Right lung (tissue), 5 donors: ENCODE measurements around the gene KRTAP12-4. TPM values are rescaled to one million over a fixed set of nuclear protein-coding genes. Genes with fewer than 3 reads are reported as not detected.
"Not testable (repeated sequence)": the region's sequence is repeated elsewhere in the genome, so short reads cannot be mapped to it uniquely, and the experiment has no call there.

ENCODE experiments used
- DNase-seq, 2 donors: peaks; one replicate each; pipeline ENCODE4 v3.0.0-alpha.2; 2013
- polyA plus RNA-seq, 5 donors: library from polyadenylated mRNA; unstranded; fragments of 120-200 nt; gene quantifications; one replicate each; pipeline versions ENCODE4 v1.2.1 to v1.2.3, GENCODE V29; 2013; ENCODE audit warnings: inconsistent platforms in 1 of 5, low replicate concordance in 1 of 5; ENCODE audit not compliant: insufficient read length in 5 of 5, insufficient read depth in 1 of 5

Gene KRTAP12-4
- polyA plus RNA-seq, 5 donors, result not detected

DNA sequence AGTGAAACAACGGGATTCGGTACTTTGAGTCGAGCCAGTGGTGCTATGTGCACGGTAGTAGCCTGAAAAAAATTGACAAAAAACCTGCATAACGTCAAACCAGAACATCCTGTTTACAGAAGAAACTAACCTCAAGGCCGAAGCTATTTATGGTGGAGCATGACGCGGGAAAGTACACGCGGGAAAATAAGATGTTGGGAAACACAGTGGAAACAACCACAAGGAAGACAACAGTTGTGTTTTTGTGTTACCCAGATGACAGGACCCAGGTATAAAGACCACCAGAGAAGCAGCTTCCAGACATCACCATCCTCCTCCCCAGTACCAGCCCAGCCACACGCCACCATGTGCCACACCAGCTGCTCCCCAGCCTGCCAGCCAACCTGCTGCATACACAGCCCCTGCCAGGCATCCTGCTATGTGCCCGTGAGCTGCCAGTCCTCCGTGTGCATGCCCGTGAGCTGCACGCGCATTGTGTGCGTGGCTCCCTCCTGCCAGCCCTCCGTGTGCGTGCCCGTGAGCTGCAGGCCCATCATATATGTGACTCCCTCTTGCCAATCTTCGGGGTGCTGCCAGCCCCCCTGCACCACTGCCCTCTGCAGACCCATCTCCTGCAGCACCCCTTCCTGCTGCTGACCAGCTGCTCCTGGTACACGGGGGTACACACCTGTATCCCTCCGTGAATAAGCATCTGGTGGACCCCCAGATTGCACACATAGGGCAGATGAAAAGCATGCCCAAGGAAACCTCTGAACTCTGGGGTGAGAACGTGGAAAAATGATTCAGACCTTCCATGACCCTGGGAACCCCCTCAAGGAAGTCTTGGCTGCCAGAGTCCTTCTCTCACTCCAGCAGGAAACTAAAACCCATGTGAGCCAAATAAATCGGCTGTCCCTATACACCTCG is 3.4 kb upstream of the KRTAP12-4 start, which contains the start of gene KRTAP12-3:
Gene KRTAP12-3, plus strand, starts transcription at position 298 of the 906 bp plus-strand sequence. Its CDS starts 48 bp downstream, at position 346.
- no peak for DNase-seq

- DNase-seq, result no peak
Observed at GRCh38 chr21:44656868-44657267, 2.4 kb upstream of the KRTAP12-4 start.

DNA sequence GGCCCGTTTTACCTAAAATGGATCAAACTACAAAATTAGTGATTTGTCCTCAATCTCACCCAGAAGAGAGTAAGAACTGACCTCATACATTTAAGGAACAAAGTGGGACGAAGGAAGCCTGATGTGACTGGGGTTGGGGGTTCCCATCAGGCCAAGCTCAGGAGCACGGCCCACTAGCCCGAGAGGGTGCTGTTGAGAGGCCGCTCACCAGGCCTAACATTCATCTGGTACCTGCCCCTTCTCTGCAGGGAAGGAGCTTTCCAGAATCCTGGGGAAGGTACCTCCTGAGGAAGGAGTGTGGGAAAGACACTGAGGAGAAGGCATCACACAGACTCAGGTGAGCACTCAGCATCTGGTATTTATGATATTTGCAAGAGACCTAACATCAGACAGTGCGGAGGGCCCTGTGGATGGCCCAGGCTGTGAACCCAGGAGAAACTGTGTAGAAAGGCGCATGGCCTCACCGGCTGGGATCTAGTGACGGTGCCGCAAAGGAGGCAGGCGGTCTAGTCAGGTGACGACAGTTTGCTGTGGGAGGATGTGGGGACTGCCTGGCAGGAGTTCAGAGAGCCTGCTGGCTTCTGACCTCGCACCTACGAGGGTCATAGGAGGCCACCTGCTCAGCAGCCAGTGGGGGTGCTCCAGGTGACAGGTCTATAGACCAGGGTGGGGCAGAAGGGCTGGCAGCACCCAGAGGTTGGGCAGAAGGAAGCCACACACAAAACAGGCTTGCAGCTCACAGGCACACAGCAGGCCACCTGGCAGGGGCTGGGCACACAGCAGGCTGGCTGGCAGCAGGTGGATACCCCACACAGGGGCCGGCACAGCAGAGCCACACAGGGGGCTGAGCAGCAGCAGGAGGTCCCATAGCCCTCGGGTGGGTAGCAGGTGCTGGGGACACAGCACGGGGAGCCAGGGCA is 543 bp downstream of the KRTAP12-4 start:
- no peak for DNase-seq

DNA sequence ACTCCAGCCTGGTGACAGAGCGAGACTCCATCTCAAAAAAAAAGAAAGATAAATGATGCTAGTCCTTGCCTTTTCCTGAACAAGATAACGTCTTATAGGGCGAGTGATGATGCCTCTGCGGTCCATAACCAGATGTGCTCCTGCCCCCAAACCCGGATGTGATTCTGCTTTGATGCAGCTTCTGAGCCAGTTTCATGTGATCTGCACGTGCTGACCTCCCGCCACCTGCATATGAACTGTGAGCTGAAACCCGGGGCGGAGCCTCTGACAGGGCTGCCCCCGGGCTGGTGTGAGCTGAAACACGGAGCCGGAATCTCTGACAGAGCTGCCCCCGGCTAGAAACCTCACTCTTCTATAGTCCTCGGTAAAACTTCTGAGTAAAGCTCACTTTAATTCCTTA is 1.3 kb downstream of the KRTAP12-4 start:
- no peak for DNase-seq

DNA sequence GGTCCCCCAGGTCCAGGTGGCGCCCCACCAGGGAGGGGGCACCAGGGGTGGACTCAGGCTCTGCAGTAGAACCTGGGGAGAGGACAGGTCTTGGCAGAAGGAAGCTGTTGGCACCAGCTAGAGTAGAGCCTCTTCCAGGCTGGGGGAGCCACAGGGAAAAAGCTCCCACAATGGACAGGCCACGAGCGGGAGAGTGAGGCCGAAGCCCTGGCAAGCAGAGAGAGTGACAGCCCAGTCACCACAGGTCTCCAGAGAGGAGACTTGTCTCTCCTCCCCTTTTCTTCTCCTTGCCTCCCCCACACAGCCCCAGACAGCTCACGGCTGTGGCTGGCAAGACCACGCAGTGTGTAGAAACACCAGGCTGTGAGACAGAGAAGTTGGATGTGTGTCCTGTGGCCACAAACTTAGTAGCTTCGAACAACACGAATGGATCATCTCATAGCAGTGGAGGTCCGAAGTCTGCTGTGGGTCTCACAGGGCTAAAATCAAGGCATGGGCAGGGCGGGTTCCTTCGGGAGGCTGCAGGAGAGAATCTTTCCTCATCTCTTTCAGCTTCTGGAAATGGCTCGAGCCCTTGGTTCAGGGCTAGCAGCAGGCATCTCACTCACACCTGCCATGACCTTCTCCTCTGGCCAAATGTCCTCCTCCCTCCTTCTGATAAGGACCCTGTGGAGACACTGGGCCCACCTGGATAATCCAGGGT is 3.3 kb downstream of the KRTAP12-4 start:
- DNase-seq, result no peak

- DNase-seq, result no peak
Observed at GRCh38 chr21:44650265-44650972, 4.0 kb downstream of the KRTAP12-4 start.

- no peak for DNase-seq
Observed at GRCh38 chr21:44649521-44650100, 4.8 kb downstream of the KRTAP12-4 start.

DNA sequence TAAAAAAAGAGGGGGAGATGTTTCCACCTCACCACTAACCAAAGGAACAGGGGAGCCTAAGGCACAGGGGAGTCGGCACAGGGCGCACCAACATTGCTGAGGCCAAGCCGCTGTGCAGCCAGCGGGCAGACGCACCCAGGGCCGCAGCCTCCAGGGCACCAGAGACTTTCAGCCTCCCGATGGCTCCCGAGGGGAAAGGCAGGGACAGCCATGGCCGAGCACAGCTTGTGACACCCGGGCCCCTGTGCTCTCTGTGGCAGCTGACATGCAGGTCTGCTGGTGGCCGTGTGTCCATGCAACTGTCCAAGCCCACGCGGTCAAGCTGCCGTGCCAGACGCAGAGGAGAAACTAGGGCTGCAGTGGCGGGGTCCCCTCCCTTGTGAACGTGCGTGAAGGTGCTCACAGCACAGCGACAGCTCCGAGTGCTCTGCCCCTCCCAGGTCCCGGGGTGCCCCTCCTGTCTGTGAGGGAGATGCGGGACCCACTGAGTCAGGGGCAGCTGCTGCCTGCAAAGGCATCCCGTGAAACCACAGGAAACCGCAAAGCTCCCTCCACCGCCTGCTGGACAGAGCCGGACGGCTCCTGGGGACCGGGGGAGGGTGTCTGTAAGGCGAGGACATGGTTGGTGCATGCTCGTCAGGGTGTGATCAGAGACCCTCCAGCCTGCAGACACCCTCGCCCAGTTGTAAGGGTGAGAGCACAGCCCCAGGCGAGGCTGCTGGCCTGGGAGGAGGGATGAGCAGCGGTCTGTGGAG is 5.7 kb downstream of the KRTAP12-4 start:
- no peak for DNase-seq

DNA sequence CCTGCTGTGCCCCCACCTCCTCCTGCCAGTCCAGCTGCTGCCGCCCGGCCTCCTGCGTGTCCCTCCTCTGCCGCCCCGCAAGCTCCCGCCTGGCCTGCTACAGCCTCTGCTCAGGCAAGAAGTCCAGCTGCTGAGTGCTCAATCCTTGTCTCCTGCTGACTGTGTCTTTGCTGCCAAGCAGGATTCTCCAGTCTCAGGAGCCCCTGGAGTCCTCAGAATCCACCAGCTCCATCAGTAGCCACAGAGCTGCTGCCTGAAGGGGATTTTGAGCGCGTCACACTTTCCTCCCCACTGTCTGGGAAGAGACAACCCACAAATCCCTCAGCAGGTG is 7.3 kb downstream of the KRTAP12-4 start:
- DNase-seq, result no peak

DNA sequence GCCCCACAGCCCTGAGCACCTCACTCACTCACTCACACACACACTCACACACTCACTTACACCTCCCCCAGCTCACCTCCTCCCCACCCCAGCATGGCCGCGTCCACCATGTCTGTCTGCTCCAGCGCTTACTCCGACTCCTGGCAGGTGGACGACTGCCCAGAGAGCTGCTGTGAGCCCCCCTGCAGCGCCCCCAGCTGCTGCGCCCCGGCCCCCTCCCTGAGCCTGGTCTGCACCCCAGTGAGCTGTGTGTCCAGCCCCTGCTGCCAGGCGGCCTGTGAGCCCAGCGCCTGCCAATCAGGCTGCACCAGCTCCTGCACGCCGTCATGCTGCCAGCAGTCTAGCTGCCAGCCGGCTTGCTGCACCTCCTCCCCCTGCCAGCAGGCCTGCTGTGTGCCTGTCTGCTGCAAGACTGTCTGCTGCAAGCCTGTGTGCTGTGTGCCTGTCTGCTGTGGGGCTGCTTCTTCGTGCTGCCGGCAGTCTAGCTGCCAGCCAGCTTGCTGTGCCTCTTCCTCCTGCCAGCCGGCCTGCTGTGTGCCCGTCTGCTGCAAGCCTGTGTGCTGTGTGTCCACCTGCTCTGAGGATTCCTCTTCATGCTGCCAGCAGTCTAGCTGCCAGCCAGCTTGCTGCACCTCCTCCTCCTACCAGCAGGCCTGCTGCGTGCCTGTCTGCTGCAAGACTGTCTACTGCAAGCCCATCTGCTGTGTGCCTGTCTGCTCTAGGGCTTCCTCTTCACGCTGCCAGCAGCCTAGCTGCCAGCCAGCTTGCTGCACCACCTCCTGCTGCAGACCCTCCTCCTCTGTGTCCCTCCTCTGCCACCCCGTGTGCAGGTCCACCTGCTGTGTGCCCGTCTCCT is 7.9 kb downstream of the KRTAP12-4 start, which contains the start of gene KRTAP10-11:
Gene KRTAP10-11, plus strand, starts transcription at position 49 of the 856 bp plus-strand sequence. Its CDS starts 45 bp downstream, at position 94.
- DNase-seq, result not testable (repeated sequence)

GRCh38 chr21:44644878-44645277 is 9.6 kb downstream of the KRTAP12-4 start:
- DNase-seq, result no peak

GRCh38 chr21:44643741-44644310 is 10.6 kb downstream of the KRTAP12-4 start:
- DNase-seq, result no peak

DNA sequence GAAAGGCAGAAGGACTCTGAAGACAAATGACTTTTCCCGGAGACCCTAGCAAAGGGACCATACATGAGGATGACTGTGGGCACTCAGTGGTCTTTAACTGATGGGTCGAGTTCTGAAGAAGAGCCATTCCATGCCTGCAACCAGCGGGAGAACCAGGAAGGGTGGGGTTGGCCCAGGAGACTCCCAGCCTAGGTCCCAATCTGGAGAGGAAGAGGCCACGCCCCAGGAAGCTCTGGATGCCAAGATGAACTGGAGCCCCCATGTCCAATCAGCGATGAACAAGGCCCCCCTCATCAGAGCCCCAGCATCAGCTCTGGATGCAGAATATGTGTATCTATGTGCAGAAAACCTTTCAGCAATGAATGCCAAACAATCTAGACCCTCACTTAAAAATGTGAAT is 13.7 kb downstream of the KRTAP12-4 start:
- no peak for DNase-seq

GRCh38 chr21:44639331-44639655 is 15.2 kb downstream of the KRTAP12-4 start:
- no peak for DNase-seq

GRCh38 chr21:44638506-44639330 is 15.7 kb downstream of the KRTAP12-4 start:
- not testable (repeated sequence) for DNase-seq

- not testable (repeated sequence) for DNase-seq
Observed at GRCh38 chr21:44637851-44638348, 16.6 kb downstream of the KRTAP12-4 start.

GRCh38 chr21:44637018-44637850 is 17.2 kb downstream of the KRTAP12-4 start, which contains the start of gene KRTAP10-10:
KRTAP10-10 (plus strand) TSS chr21:44637356; CDS start chr21:44637418, 62 bp downstream.
- no peak for DNase-seq
